H1 (cell line): ENCODE measurements around the gene TRIM44. TPM values are rescaled to one million over a fixed set of nuclear protein-coding genes. Genes with fewer than 3 reads are reported as not detected.

Experiments
- CTCF ChIA-PET: fragments of 300-600 bp; sonication (Branson Sonifier 250); formaldehyde crosslinking; loops from one replicate; lab custom pipeline; 2021; ENCODE audit not compliant: partially characterized antibody; lab: Charles Lee
- POLR2A ChIA-PET: fragments of 300-600 bp; sonication (Branson Sonifier 250); formaldehyde crosslinking; loops from one replicate; lab custom pipeline; 2021; ENCODE audit warnings: inconsistent platforms; ENCODE audit not compliant: partially characterized antibody; lab: Charles Lee
- DNase-seq, 2 experiments: peaks; one replicate each; pipeline versions ENCODE4 v3.0.0 to v3.0.0-alpha.2; 2010 to 2022; ENCODE audit warnings: low spot score in 2 of 2, low read depth in 1 of 2, mixed read lengths in 1 of 2
- FAIRE-seq: peaks from 2 replicates; lab custom pipeline; 2011; peaks lifted over from hg19 to GRCh38; lab: Jason Lieb, UNC
- H2AFZ ChIP-seq: 2 replicates; pipeline ENCODE4 v1.8.1; 2012; ENCODE audit warnings: low read length, inconsistent platforms
- H2AK5ac ChIP-seq: 2 replicates; pipeline ENCODE4 v1.6.1; 2013; ENCODE audit warnings: low read depth, low read length
- H2BK120ac ChIP-seq: replicated peaks from 2 replicates; pipeline ENCODE3; 2013; ENCODE audit warnings: low read depth, low read length, inconsistent platforms
- H2BK12ac ChIP-seq: 2 replicates; pipeline ENCODE4 v1.6.1; 2013; ENCODE audit warnings: low read depth, low read length
- H2BK15ac ChIP-seq: 2 replicates; pipeline ENCODE4 v1.6.1; 2013; ENCODE audit warnings: low read length
- H2BK20ac ChIP-seq: 2 replicates; pipeline ENCODE4 v1.6.1; 2013; ENCODE audit warnings: low read length
- H2BK5ac ChIP-seq: 2 replicates; pipeline ENCODE4 v1.6.1; 2013; ENCODE audit warnings: low read depth, low read length
- H3K14ac ChIP-seq: 2 replicates; pipeline ENCODE4 v1.6.1; 2013; ENCODE audit warnings: inconsistent platforms; ENCODE audit not compliant: insufficient read length
- H3K18ac ChIP-seq: 2 replicates; pipeline ENCODE4 v1.6.1; 2013; ENCODE audit warnings: low read length; ENCODE audit errors: extremely low read depth
- H3K23ac ChIP-seq: 2 replicates; pipeline ENCODE4 v1.6.1; 2013; ENCODE audit warnings: inconsistent platforms; ENCODE audit not compliant: insufficient read length
- H3K23me2 ChIP-seq: 2 replicates; pipeline ENCODE4 v1.6.1; 2013; ENCODE audit warnings: low read depth, low read length
- H3K27ac ChIP-seq: 2 replicates; pipeline ENCODE4 v1.6.1; 2011; ENCODE audit warnings: low read depth, low read length, inconsistent platforms
- H3K27me3 ChIP-seq, 4 experiments: replicated peaks in 1 of 4; 1 replicate in 1 of 4; 2 replicates in 3 of 4; pipeline versions ENCODE4 v1.6.1 to v1.8.1; 2011 to 2013; ENCODE audit warnings: low read length in 3 of 4, mild to moderate bottlenecking in 3 of 4, inconsistent platforms in 2 of 4, mixed read lengths in 2 of 4, moderate library complexity in 1 of 4; ENCODE audit not compliant: control insufficient read depth in 3 of 4, insufficient read depth in 3 of 4; ENCODE audit errors: extremely low read depth in 1 of 4
- H3K36me3 ChIP-seq, 4 experiments: 2 replicates each; pipeline versions ENCODE4 v1.6.1 to v1.8.1; 2011 to 2013; ENCODE audit warnings: mild to moderate bottlenecking in 4 of 4, low read length in 3 of 4, moderate library complexity in 2 of 4, control low read depth in 1 of 4, inconsistent platforms in 1 of 4; ENCODE audit not compliant: insufficient read depth in 4 of 4, control insufficient read depth in 2 of 4
- H3K4ac ChIP-seq: replicated peaks from 2 replicates; pipeline ENCODE3; 2013; ENCODE audit warnings: low read length, low read depth, mixed read lengths, inconsistent platforms; ENCODE audit not compliant: insufficient read length
- H3K4me1 ChIP-seq, 4 experiments: replicated peaks in 1 of 4; 1 replicate in 1 of 4; 2 replicates in 3 of 4; pipeline versions ENCODE4 v1.6.1 to v1.8.1; 2011 to 2013; ENCODE audit warnings: low read length in 3 of 4, inconsistent platforms in 2 of 4, mixed read lengths in 1 of 4; ENCODE audit not compliant: insufficient read depth in 4 of 4, control insufficient read depth in 3 of 4
- H3K4me2 ChIP-seq, 2 experiments: 2 replicates each; pipeline versions ENCODE4 v1.6.1 to v1.8.1; 2011 to 2013; ENCODE audit warnings: low read depth in 2 of 2, low read length in 2 of 2, control low read depth in 1 of 2, inconsistent platforms in 1 of 2, mild to moderate bottlenecking in 1 of 2; ENCODE audit not compliant: insufficient read depth in 1 of 2
- H3K4me3 ChIP-seq, 4 experiments: fragments of 200-600, 300-600 bp in 1 of 4; sonication (generic), shearing (Covaris generic), sonication (Bioruptor Twin) in 1 of 4; 2 replicates each; pipeline versions ENCODE4 v1.5.1 to v1.8.1; 2011 to 2016; ENCODE audit warnings: low read length in 4 of 4, low read depth in 3 of 4, control low read depth in 2 of 4, inconsistent platforms in 2 of 4, mild to moderate bottlenecking in 2 of 4, mixed read lengths in 1 of 4, moderate library complexity in 1 of 4; ENCODE audit not compliant: insufficient read depth in 2 of 4; ENCODE audit errors: extremely low read depth in 1 of 4
- H3K56ac ChIP-seq: replicated peaks from 2 replicates; pipeline ENCODE3; 2013; ENCODE audit warnings: low read depth, mild to moderate bottlenecking, mixed read lengths, low read length, inconsistent platforms; ENCODE audit not compliant: insufficient read length
- H3K79me1 ChIP-seq: 2 replicates; pipeline ENCODE4 v1.6.1; 2013; ENCODE audit warnings: low read depth, low read length, control low read depth
- H3K79me2 ChIP-seq, 2 experiments: 2 replicates each; pipeline versions ENCODE4 v1.6.1 to v1.8.1; 2012 to 2013; ENCODE audit warnings: low read length in 2 of 2, mild to moderate bottlenecking in 2 of 2, inconsistent platforms in 1 of 2; ENCODE audit not compliant: insufficient read depth in 2 of 2, control insufficient read depth in 1 of 2
- H3K9ac ChIP-seq, 4 experiments: replicated peaks in 1 of 4; 1 replicate in 1 of 4; 2 replicates in 3 of 4; pipeline versions ENCODE4 v1.6.1 to v1.8.1; 2011 to 2013; ENCODE audit warnings: low read depth in 3 of 4, low read length in 3 of 4, control low read depth in 2 of 4, mild to moderate bottlenecking in 2 of 4, moderate library complexity in 2 of 4, inconsistent platforms in 1 of 4; ENCODE audit errors: extremely low read depth in 1 of 4
- H3K9me3 ChIP-seq, 2 experiments: 2 replicates each; pipeline versions ENCODE4 v1.6.1 to v1.8.1; 2012 to 2013; ENCODE audit warnings: mild to moderate bottlenecking in 2 of 2, moderate library complexity in 2 of 2, control low read depth in 1 of 2, inconsistent platforms in 1 of 2, low read depth in 1 of 2, low read length in 1 of 2, mixed read lengths in 1 of 2; ENCODE audit not compliant: insufficient read depth in 2 of 2
- H4K20me1 ChIP-seq, 2 experiments: replicated peaks in 1 of 2; 2 replicates each; pipeline versions ENCODE3 to v1.8.1; 2011 to 2013; ENCODE audit warnings: inconsistent platforms in 2 of 2, low read length in 2 of 2, mild to moderate bottlenecking in 1 of 2; ENCODE audit not compliant: insufficient read depth in 2 of 2, control insufficient read depth in 1 of 2
- H4K5ac ChIP-seq: 2 replicates; pipeline ENCODE4 v1.6.1; 2013; ENCODE audit warnings: low read length, low read depth, mixed read lengths, inconsistent platforms; ENCODE audit not compliant: insufficient read length
- H4K8ac ChIP-seq: 2 replicates; pipeline ENCODE4 v1.8.0; 2013; ENCODE audit warnings: mild to moderate bottlenecking, moderate library complexity, low read length, inconsistent platforms; ENCODE audit not compliant: insufficient read depth; ENCODE audit errors: extremely low read depth
- H4K91ac ChIP-seq: replicated peaks from 2 replicates; pipeline ENCODE3; 2013; ENCODE audit warnings: low read length, mixed read lengths, inconsistent platforms; ENCODE audit not compliant: insufficient read length
- KDM1A ChIP-seq: fragments of 200-600, 300-600 bp; sonication (generic); IDR thresholded peaks from 2 replicates; pipeline ENCODE4 v1.7.1; 2016; ENCODE audit warnings: mild to moderate bottlenecking, low read length, borderline replicate concordance
- POU5F1 ChIP-seq: IDR thresholded peaks from 2 replicates; pipeline ENCODE4 v1.6.1; 2011; ENCODE audit warnings: low read depth, mild to moderate bottlenecking, low read length, moderate library complexity
- RAD21 ChIP-seq, 2 experiments: IDR thresholded peaks in 1 of 2; conservative IDR thresholded peaks in 1 of 2; 2 replicates each; pipeline ENCODE4 v1.6.1; 2011; ENCODE audit warnings: low read depth in 2 of 2, low read length in 2 of 2, improper control_type of control experiment in 1 of 2, inconsistent platforms in 1 of 2, mild to moderate bottlenecking in 1 of 2, moderate library complexity in 1 of 2
- SUZ12 ChIP-seq: fragments of 200-600 bp; sonication (generic); IDR thresholded peaks from 2 replicates; pipeline ENCODE4 v1.6.1; 2012; ENCODE audit warnings: mild to moderate bottlenecking, inconsistent platforms, low read length, moderate library complexity, mixed read lengths
- TCF12 ChIP-seq: IDR thresholded peaks from 2 replicates; pipeline ENCODE4 v1.6.1; 2011; ENCODE audit warnings: low read depth, mild to moderate bottlenecking, low read length
- WGBS, 2 experiments: shearing (Covaris generic) in 1 of 2; methylation state at CpG; one replicate each; pipeline versions ENCODE4 v1.1.6 to v1.1.7; 2013 to 2015; ENCODE audit warnings: low lambda C conversion rate in 2 of 2, mixed read lengths in 2 of 2, inconsistent platforms in 1 of 2, low coverage in 1 of 2, missing lambda C conversion rate in 1 of 2; ENCODE audit not compliant: insufficient replicate concordance in 2 of 2, insufficient coverage in 1 of 2, insufficient read length in 1 of 2; ENCODE audit errors: extremely low coverage in 1 of 2, missing lambda C conversion rate in 1 of 2; 5-methylcytosine and 5-hydroxymethylcytosine counted together
- polyA plus RNA-seq, 7 experiments: library from polyadenylated mRNA; depleted of rRNA in 3 of 7; stranded (reverse) in 5 of 7; unstranded in 2 of 7; fragments of >200 nt in 5 of 7; fragments of 200-250 nt in 2 of 7; gene quantifications; 1 replicate in 5 of 7; 2 replicates in 1 of 7; 4 replicates in 1 of 7; pipeline versions ENCODE4 v1.2.1 to v1.2.3, GENCODE V29; 2011 to 2013; ENCODE audit warnings: missing spikeins in 2 of 7, mixed read lengths in 2 of 7
- total RNA-seq: library from RNA; stranded (reverse); fragmentation: NEBNext Ultra II Directional; extraction: Animal tissue kit (Norgen Biotek cat#: 25700); gene quantifications from 2 replicates; pipeline ENCODE4 v1.2.1, GENCODE V29; 2021

The TRIM44 gene
- total and polyA plus RNA-seq, 2 of the 8 experiments (the other 6 are each of a cell fraction or from before 2014, with no cell fraction given) = 13.9 to 34.4 TPM

DNA sequence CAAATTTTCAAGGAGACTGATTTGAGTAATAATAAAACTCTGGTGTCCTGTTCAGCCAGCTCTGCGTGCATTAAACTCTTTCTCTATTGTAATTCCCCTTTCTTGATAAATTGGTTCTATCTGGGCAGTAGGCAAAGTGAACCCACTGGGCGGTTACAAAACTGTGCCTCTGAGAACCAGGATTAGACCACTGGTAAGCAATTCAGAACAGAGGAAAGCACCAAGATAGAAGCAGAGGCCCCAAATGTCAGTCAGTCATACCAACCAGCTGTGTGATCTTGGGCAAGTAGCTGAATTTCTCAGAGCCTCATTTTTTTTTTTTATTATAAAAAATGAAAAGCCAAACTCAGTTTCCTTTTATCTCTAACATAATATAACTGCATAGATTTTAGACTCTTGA lies 54.9 kb downstream of the TRIM44 start:
- Histone ChIP-seq H2BK15ac (no peak overlapping the region), H3K4me3 (no peak overlapping the region), H3K9me3 (no peaks in the 10 kb centered on the region), H3K56ac (no peak overlapping the region), H3K79me2 (no peaks in the 10 kb centered on the region), H2BK120ac (no peak overlapping the region), H3K36me3 (no peaks in the 10 kb centered on the region), H4K91ac (no peak overlapping the region), H3K79me1 (no peaks in the 10 kb centered on the region), H3K4me1 (no peaks in the 10 kb centered on the region; a peak in 1 of 7 replicates), H2AFZ (no peak overlapping the region), H3K4ac (no peak overlapping the region), H3K23ac (no peak overlapping the region), H4K5ac (no peak overlapping the region), H3K18ac (no peak overlapping the region), H2BK20ac (no peak overlapping the region), H2AK5ac (no peak overlapping the region), H2BK5ac (no peak overlapping the region), H3K9ac (no peak overlapping the region), H3K27ac (no peak overlapping the region), H4K20me1 (peaks cover 0 to 2% of the 10 kb centered on the region in 2 experiments), H4K8ac (no peak overlapping the region), H2BK12ac (no peak overlapping the region), H3K4me2 (no peak overlapping the region), H3K14ac (no peak overlapping the region), H3K27me3 (no peaks in the 10 kb centered on the region), H3K23me2 (no peaks in the 10 kb centered on the region; the same call in 1 of the 2 replicates)
- DNase-seq (no peak), FAIRE-seq (no peak)
- no peak for TF ChIP-seq TCF12
- no peak for TF ChIP-seq KDM1A
- no peak for TF ChIP-seq SUZ12
- no peak for TF ChIP-seq RAD21 (IDR thresholded peaks at IDR 0.05 in 1 of 2, conservative IDR thresholded peaks at IDR 0.05 in 1 of 2; ENCODE audit: low read depth in 2 of 2, low read length in 2 of 2)
- TF ChIP-seq POU5F1 = no peak
- ChIA-PET CTCF (interaction anchor here (0.6 to 1.3 kb wide), 11 partner anchors 24 to 559 kb away, joined by 3 to 5 read pairs (median 3); no protein-coding TSS in a partner anchor), POLR2A (interaction anchor here (0.6 kb wide), 1 partner anchor 51 kb away, joined by 3 read pairs; no protein-coding TSS in a partner anchor)
- 81% methylated on average over 2 of the region's 2 CpGs; no CpG with 5 or more reads in 1 of the 2 experiments for WGBS, 2 experiments
